Measurements from ENCODE around the gene GSTO1. TPM values are rescaled to one million over a fixed set of nuclear protein-coding genes. Genes with fewer than 3 reads are reported as not detected.

Gene GSTO1
- total RNA-seq, 2 experiments from 2014 or later = 114 to 119 TPM

GRCh38 chr10:104307576-104308438 is 53.1 kb downstream of the GSTO1 start:
- no peak for ATAC-seq
- Mint-ChIP-seq H3K27me3 (ENCODE audit: low read depth) (peaks cover 4% of the 10 kb centered on the region), H3K27ac (peak overlapping the region; percentile 87), H3K36me3 (ENCODE audit: low read depth) (peaks cover 55% of the 10 kb centered on the region), H3K4me3 (peak overlapping the region; percentile 49), H3K4me1 (ENCODE audit: low read depth) (peaks cover 84% of the 10 kb centered on the region), H3K9me3 (ENCODE audit: insufficient read depth) (peaks cover 6% of the 10 kb centered on the region)
- ChIA-PET CTCF (interaction anchor here (1.5 to 13.8 kb wide), 10 partner anchors 14 to 59 kb away, joined by 4 to 303 read pairs (median 39); partner anchors contain the start of genes CFAP58, GSTO2 and ITPRIP), POLR2A (interaction anchor here (1.0 to 5.2 kb wide), 5 partner anchors 14 to 43 kb away, joined by 3 to 50 read pairs (median 4); partner anchors contain the start of genes GSTO2 and ITPRIP)
- DNase-seq = no peak

GRCh38 chr10:104308439-104308903 is 53.8 kb downstream of the GSTO1 start:
- ATAC-seq = peak; percentile 78
- ChIA-PET CTCF (interaction anchor here (1.8 to 13.8 kb wide), 8 partner anchors 13 to 42 kb away, joined by 5 to 303 read pairs (median 43); partner anchors contain the start of genes CFAP58, GSTO2 and ITPRIP), POLR2A (interaction anchor here (1.9 to 5.2 kb wide), 2 partner anchors 13 to 30 kb away, joined by 7 to 50 read pairs; partner anchors contain the start of gene ITPRIP)
- peaks cover 79% of the 10 kb centered on the region for H3K4me1 Mint-ChIP-seq (ENCODE audit: low read depth)
- H3K9me3 Mint-ChIP-seq (ENCODE audit: insufficient read depth) = no peaks in the 10 kb centered on the region
- peak overlapping the region; percentile 87 for H3K27ac Mint-ChIP-seq
- peaks cover 56% of the 10 kb centered on the region for H3K36me3 Mint-ChIP-seq (ENCODE audit: low read depth)
- H3K27me3 Mint-ChIP-seq (ENCODE audit: low read depth) = peaks cover 4% of the 10 kb centered on the region
- DNase-seq = peak; percentile 59
- H3K4me3 Mint-ChIP-seq = peak overlapping the region; percentile 49

- Mint-ChIP-seq H3K36me3 (ENCODE audit: low read depth) (peaks cover 67% of the 10 kb centered on the region), H3K27ac (no peak overlapping the region)
- POLR2A ChIA-PET = interaction anchor here (1.0 to 5.2 kb wide), 3 partner anchors 11 to 28 kb away, joined by 3 to 50 read pairs (median 5); partner anchors contain the start of gene ITPRIP
Observed at GRCh38 chr10:104309980-104310978, 55.6 kb downstream of the GSTO1 start.

GRCh38 chr10:104311184-104311720 is 56.6 kb downstream of the GSTO1 start:
- H3K36me3 Mint-ChIP-seq (ENCODE audit: low read depth) = peaks cover 72% of the 10 kb centered on the region
- peaks cover 56% of the 10 kb centered on the region for H3K4me1 Mint-ChIP-seq (ENCODE audit: low read depth)
- no peaks in the 10 kb centered on the region for H3K27me3 Mint-ChIP-seq (ENCODE audit: low read depth)
- ChIA-PET POLR2A (interaction anchor here (0.6 to 1.0 kb wide), 5 partner anchors 11 to 27 kb away, joined by 3 to 5 read pairs (median 3); partner anchors contain the start of gene ITPRIP), CTCF (interaction anchor here (0.9 to 13.8 kb wide), 5 partner anchors 11 to 39 kb away, joined by 3 to 303 read pairs (median 5); partner anchors contain the start of genes CFAP58 and ITPRIP)
- H3K27ac Mint-ChIP-seq = no peak overlapping the region
- no peak for DNase-seq
- H3K9me3 Mint-ChIP-seq (ENCODE audit: insufficient read depth) = no peaks in the 10 kb centered on the region
- no peak overlapping the region for H3K4me3 Mint-ChIP-seq
- ATAC-seq = no peak

More at GRCh38 chr10:104309980-104310978, 55.6 kb downstream of the GSTO1 start:
- Mint-ChIP-seq H3K4me1 (ENCODE audit: low read depth) (peaks cover 64% of the 10 kb centered on the region), H3K9me3 (ENCODE audit: insufficient read depth) (no peaks in the 10 kb centered on the region), H3K27me3 (ENCODE audit: low read depth) (peaks cover 4% of the 10 kb centered on the region), H3K4me3 (no peak overlapping the region)
- ATAC-seq (no peak), DNase-seq (no peak)
- CTCF ChIA-PET = interaction anchor here (1.5 to 13.8 kb wide), 7 partner anchors 12 to 40 kb away, joined by 4 to 303 read pairs (median 24); partner anchors contain the start of genes CFAP58 and GSTO2

GRCh38 chr10:104314591-104315485 is 60.1 kb downstream of the GSTO1 start:
- H3K27ac Mint-ChIP-seq = no peak overlapping the region
- peaks cover 47% of the 10 kb centered on the region for H3K4me1 Mint-ChIP-seq (ENCODE audit: low read depth)
- H3K27me3 Mint-ChIP-seq (ENCODE audit: low read depth) = no peaks in the 10 kb centered on the region
- H3K9me3 Mint-ChIP-seq (ENCODE audit: insufficient read depth) = no peaks in the 10 kb centered on the region
- no peak overlapping the region for H3K4me3 Mint-ChIP-seq
- ChIA-PET POLR2A (no interaction called here), CTCF (interaction anchor here (1.0 to 13.8 kb wide), 4 partner anchors 10 to 35 kb away, joined by 4 to 303 read pairs (median 17); partner anchors contain the start of gene CFAP58)
- DNase-seq (no peak), ATAC-seq (no peak)
- peaks cover 58% of the 10 kb centered on the region for H3K36me3 Mint-ChIP-seq (ENCODE audit: low read depth)

GRCh38 chr10:104315486-104315921 is 60.8 kb downstream of the GSTO1 start:
- no peak overlapping the region for H3K4me3 Mint-ChIP-seq
- ChIA-PET POLR2A (no interaction called here), CTCF (interaction anchor here (0.6 to 13.8 kb wide), 3 partner anchors 10 to 35 kb away, joined by 3 to 303 read pairs (median 3); partner anchors contain the start of gene CFAP58)
- H3K27me3 Mint-ChIP-seq (ENCODE audit: low read depth) = no peaks in the 10 kb centered on the region
- DNase-seq (no peak), ATAC-seq (no peak)
- H3K9me3 Mint-ChIP-seq (ENCODE audit: insufficient read depth) = no peaks in the 10 kb centered on the region
- H3K36me3 Mint-ChIP-seq (ENCODE audit: low read depth) = peaks cover 54% of the 10 kb centered on the region
- H3K4me1 Mint-ChIP-seq (ENCODE audit: low read depth) = peaks cover 46% of the 10 kb centered on the region
- H3K27ac Mint-ChIP-seq = no peak overlapping the region

- Mint-ChIP-seq H3K36me3 (ENCODE audit: low read depth) (peaks cover 51% of the 10 kb centered on the region), H3K27me3 (ENCODE audit: low read depth) (no peaks in the 10 kb centered on the region), H3K27ac (no peak overlapping the region), H3K4me1 (ENCODE audit: low read depth) (peaks cover 47% of the 10 kb centered on the region), H3K9me3 (ENCODE audit: insufficient read depth) (no peaks in the 10 kb centered on the region), H3K4me3 (no peak overlapping the region)
- ATAC-seq (no peak), DNase-seq (no peak)
- CTCF ChIA-PET = interaction anchor here (0.9 to 1.2 kb wide), 3 partner anchors 17 to 34 kb away, joined by 3 read pairs; no protein-coding TSS in a partner anchor
- POLR2A ChIA-PET = no interaction called here
Observed at GRCh38 chr10:104316321-104317099, 61.8 kb downstream of the GSTO1 start.

All from activated CD8-positive, alpha-beta T cell treated with anti-CD3 and anti-CD28 coated beads, Interleukin-2, amount 10 ng/mL, durations not matched to agents 7 days and 5 days (primary cell).